ENCODE results near the gene LYG2.

LYG2 gene

GRCh38 chr2:99275882-99276281 is 20.4 kb upstream of the LYG2 start:
- Histone ChIP-seq H3K36me3 (ENCODE audit: control insufficient read depth in 1 of 2, insufficient read depth in 2 of 2, low read length in 2 of 2) (no peaks in the 10 kb centered on the region), H3K9ac (ENCODE audit: low read length) (no peak overlapping the region), H2BK12ac (ENCODE audit: low read length) (no peak overlapping the region), H4K12ac (ENCODE audit: low read depth, low read length) (no peak overlapping the region), H2AK5ac (ENCODE audit: low read length) (no peak overlapping the region), H4K91ac (ENCODE audit: low read depth, low read length) (no peak overlapping the region), H3K23ac (ENCODE audit: low read length) (no peak overlapping the region), H3K4me1 (ENCODE audit: control insufficient read depth in 1 of 2, insufficient read depth in 2 of 2, low read length in 2 of 2) (no peaks in the 10 kb centered on the region), H2AFZ (ENCODE audit: insufficient read depth, low read length, poor library complexity) (no peak overlapping the region), H3K4me2 (ENCODE audit: low read length) (no peak overlapping the region), H2BK120ac (ENCODE audit: insufficient read depth, low read length, poor library complexity) (no peak overlapping the region), H3K27me3 (ENCODE audit: insufficient read depth, low read length) (no peaks in the 10 kb centered on the region), H4K8ac (ENCODE audit: low read depth, low read length) (no peak overlapping the region), H3K79me1 (ENCODE audit: low read length) (no peaks in the 10 kb centered on the region), H3K18ac (ENCODE audit: low read length) (no peak overlapping the region), H3K79me2 (ENCODE audit: control insufficient read depth, insufficient read depth, low read length, poor library complexity) (no peaks in the 10 kb centered on the region), H3K27ac (ENCODE audit: low read depth, low read length) (no peak overlapping the region), H2BK5ac (ENCODE audit: low read depth, low read length, poor library complexity) (no peak overlapping the region), H3K4me3 (ENCODE audit: low read depth, low read length) (no peak overlapping the region), H3K9me3 (ENCODE audit: insufficient read depth, low read depth, low read length) (peaks cover 1% of the 10 kb centered on the region), H3K14ac (ENCODE audit: low read length) (no peak overlapping the region), H3K4ac (ENCODE audit: low read depth, low read length) (no peak overlapping the region)
- DNase-seq, result no peak
- WGBS (ENCODE audit: extremely low coverage, insufficient coverage, insufficient read length), result no CpG with 5 or more reads among the region's 7 CpGs

DNA sequence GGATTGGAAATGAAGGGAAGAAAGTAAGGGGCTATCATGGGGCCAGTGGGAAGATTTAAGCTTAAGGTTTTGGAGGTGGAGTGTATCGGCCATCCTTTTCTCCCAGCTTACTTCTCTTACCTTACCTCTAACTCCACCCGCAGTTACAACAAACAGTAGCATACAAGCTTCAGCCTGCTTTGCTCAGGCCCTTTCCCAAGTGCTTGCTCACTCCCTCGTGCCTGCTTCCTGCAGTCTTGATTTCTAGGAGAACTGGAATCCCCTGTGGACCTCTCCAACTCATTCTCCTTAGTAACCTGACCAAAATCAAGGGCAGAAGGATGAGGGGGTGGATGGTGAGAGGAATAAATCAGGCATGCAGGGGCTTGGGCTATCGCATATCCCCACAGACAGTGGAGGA is 5.8 kb upstream of the LYG2 start:
- WGBS (ENCODE audit: extremely low coverage, insufficient coverage, insufficient read length), result no CpG with 5 or more reads among the region's 4 CpGs
- no peak overlapping the region for H2BK12ac ChIP-seq (ENCODE audit: low read length)
- H3K4ac ChIP-seq (ENCODE audit: low read depth, low read length), result no peak overlapping the region
- H3K27ac ChIP-seq (ENCODE audit: low read depth, low read length), result no peak overlapping the region
- no peak for DNase-seq
- H2AFZ ChIP-seq (ENCODE audit: insufficient read depth, low read length, poor library complexity), result no peak overlapping the region
- no peaks in the 10 kb centered on the region for H3K9me3 ChIP-seq (ENCODE audit: insufficient read depth, low read depth, low read length)
- no peak overlapping the region for H2BK120ac ChIP-seq (ENCODE audit: insufficient read depth, low read length, poor library complexity)
- no peak overlapping the region for H4K12ac ChIP-seq (ENCODE audit: low read depth, low read length)
- no peaks in the 10 kb centered on the region for H3K79me2 ChIP-seq (ENCODE audit: control insufficient read depth, insufficient read depth, low read length, poor library complexity)
- H2AK5ac ChIP-seq (ENCODE audit: low read length), result no peak overlapping the region
- no peaks in the 10 kb centered on the region for H3K36me3 ChIP-seq (ENCODE audit: control insufficient read depth in 1 of 2, insufficient read depth in 2 of 2, low read length in 2 of 2)
- no peaks in the 10 kb centered on the region for H3K79me1 ChIP-seq (ENCODE audit: low read length)
- no peak overlapping the region for H3K4me2 ChIP-seq (ENCODE audit: low read length)
- no peak overlapping the region for H4K91ac ChIP-seq (ENCODE audit: low read depth, low read length)
- no peak overlapping the region for H2BK5ac ChIP-seq (ENCODE audit: low read depth, low read length, poor library complexity)
- no peak overlapping the region for H3K4me3 ChIP-seq (ENCODE audit: low read depth, low read length)
- no peak overlapping the region for H3K9ac ChIP-seq (ENCODE audit: low read length)
- no peak overlapping the region for H3K18ac ChIP-seq (ENCODE audit: low read length)
- no peak overlapping the region for H3K23ac ChIP-seq (ENCODE audit: low read length)
- H3K27me3 ChIP-seq (ENCODE audit: insufficient read depth, low read length), result no peaks in the 10 kb centered on the region
- no peak overlapping the region for H3K14ac ChIP-seq (ENCODE audit: low read length)
- H3K4me1 ChIP-seq (ENCODE audit: control insufficient read depth in 1 of 2, insufficient read depth in 2 of 2, low read length in 2 of 2), result no peaks in the 10 kb centered on the region
- no peak overlapping the region for H4K8ac ChIP-seq (ENCODE audit: low read depth, low read length)

GRCh38 chr2:99260184-99260583 is 4.7 kb upstream of the LYG2 start:
- Histone ChIP-seq H3K23ac (ENCODE audit: low read length) (no peak overlapping the region), H4K8ac (ENCODE audit: low read depth, low read length) (no peak overlapping the region), H2AFZ (ENCODE audit: insufficient read depth, low read length, poor library complexity) (no peak overlapping the region), H3K79me2 (ENCODE audit: control insufficient read depth, insufficient read depth, low read length, poor library complexity) (no peaks in the 10 kb centered on the region), H4K12ac (ENCODE audit: low read depth, low read length) (no peak overlapping the region), H2BK5ac (ENCODE audit: low read depth, low read length, poor library complexity) (no peak overlapping the region), H3K79me1 (ENCODE audit: low read length) (no peaks in the 10 kb centered on the region), H4K91ac (ENCODE audit: low read depth, low read length) (no peak overlapping the region), H3K4me1 (ENCODE audit: control insufficient read depth in 1 of 2, insufficient read depth in 2 of 2, low read length in 2 of 2) (no peaks in the 10 kb centered on the region), H3K9me3 (ENCODE audit: insufficient read depth, low read depth, low read length) (peaks cover 3% of the 10 kb centered on the region), H3K36me3 (ENCODE audit: control insufficient read depth in 1 of 2, insufficient read depth in 2 of 2, low read length in 2 of 2) (no peaks in the 10 kb centered on the region), H3K4me2 (ENCODE audit: low read length) (no peak overlapping the region), H2BK12ac (ENCODE audit: low read length) (no peak overlapping the region), H3K18ac (ENCODE audit: low read length) (no peak overlapping the region), H3K27me3 (ENCODE audit: insufficient read depth, low read length) (no peaks in the 10 kb centered on the region), H2AK5ac (ENCODE audit: low read length) (no peak overlapping the region), H3K4ac (ENCODE audit: low read depth, low read length) (no peak overlapping the region), H3K14ac (ENCODE audit: low read length) (no peak overlapping the region), H3K27ac (ENCODE audit: low read depth, low read length) (no peak overlapping the region), H3K4me3 (ENCODE audit: low read depth, low read length) (no peak overlapping the region), H2BK120ac (ENCODE audit: insufficient read depth, low read length, poor library complexity) (no peak overlapping the region), H3K9ac (ENCODE audit: low read length) (no peak overlapping the region)
- DNase-seq, result no peak
- no CpG with 5 or more reads among the region's 2 CpGs for WGBS (ENCODE audit: extremely low coverage, insufficient coverage, insufficient read length)

DNA sequence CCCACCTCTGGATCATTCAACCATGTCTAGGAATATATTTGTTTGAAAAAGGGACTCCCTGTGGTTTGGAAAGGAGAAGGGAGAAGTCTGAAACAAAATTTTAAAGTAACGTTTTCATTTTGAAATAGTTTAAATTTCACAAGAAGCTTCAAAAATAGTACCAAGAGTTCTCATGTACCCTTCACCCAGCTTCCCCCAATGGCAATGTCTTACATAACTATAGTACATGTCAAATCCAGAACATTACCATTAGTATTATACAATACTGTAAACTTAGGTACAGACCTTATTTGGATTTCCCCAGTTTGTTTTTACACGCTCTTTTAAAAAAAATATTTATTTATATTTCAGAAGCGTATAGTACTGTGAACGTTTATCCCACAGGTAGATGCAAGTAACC is 4.0 kb upstream of the LYG2 start:
- no peak overlapping the region for H2BK5ac ChIP-seq (ENCODE audit: low read depth, low read length, poor library complexity)
- DNase-seq, result no peak
- H3K36me3 ChIP-seq (ENCODE audit: control insufficient read depth in 1 of 2, insufficient read depth in 2 of 2, low read length in 2 of 2), result no peaks in the 10 kb centered on the region
- no peak overlapping the region for H2BK120ac ChIP-seq (ENCODE audit: insufficient read depth, low read length, poor library complexity)
- H4K8ac ChIP-seq (ENCODE audit: low read depth, low read length), result no peak overlapping the region
- no peak overlapping the region for H3K14ac ChIP-seq (ENCODE audit: low read length)
- no CpG with 5 or more reads among the region's 4 CpGs for WGBS (ENCODE audit: extremely low coverage, insufficient coverage, insufficient read length)
- H4K12ac ChIP-seq (ENCODE audit: low read depth, low read length), result no peak overlapping the region
- no peak overlapping the region for H2AFZ ChIP-seq (ENCODE audit: insufficient read depth, low read length, poor library complexity)
- no peak overlapping the region for H3K23ac ChIP-seq (ENCODE audit: low read length)
- no peaks in the 10 kb centered on the region for H3K4me1 ChIP-seq (ENCODE audit: control insufficient read depth in 1 of 2, insufficient read depth in 2 of 2, low read length in 2 of 2)
- H3K4me2 ChIP-seq (ENCODE audit: low read length), result no peak overlapping the region
- no peaks in the 10 kb centered on the region for H3K27me3 ChIP-seq (ENCODE audit: insufficient read depth, low read length)
- no peak overlapping the region for H3K4me3 ChIP-seq (ENCODE audit: low read depth, low read length)
- H3K79me1 ChIP-seq (ENCODE audit: low read length), result no peaks in the 10 kb centered on the region
- H3K27ac ChIP-seq (ENCODE audit: low read depth, low read length), result no peak overlapping the region
- no peak overlapping the region for H3K9ac ChIP-seq (ENCODE audit: low read length)
- no peak overlapping the region for H4K91ac ChIP-seq (ENCODE audit: low read depth, low read length)
- H3K4ac ChIP-seq (ENCODE audit: low read depth, low read length), result no peak overlapping the region
- no peak overlapping the region for H2BK12ac ChIP-seq (ENCODE audit: low read length)
- no peaks in the 10 kb centered on the region for H3K79me2 ChIP-seq (ENCODE audit: control insufficient read depth, insufficient read depth, low read length, poor library complexity)
- no peak overlapping the region for H2AK5ac ChIP-seq (ENCODE audit: low read length)
- no peak overlapping the region for H3K18ac ChIP-seq (ENCODE audit: low read length)
- H3K9me3 ChIP-seq (ENCODE audit: insufficient read depth, low read depth, low read length), result peaks cover 3% of the 10 kb centered on the region

All from trophoblast cell (in vitro differentiated cells and primary cell).